Measurements from ENCODE around the gene FAM53B.

FAM53B gene

DNA sequence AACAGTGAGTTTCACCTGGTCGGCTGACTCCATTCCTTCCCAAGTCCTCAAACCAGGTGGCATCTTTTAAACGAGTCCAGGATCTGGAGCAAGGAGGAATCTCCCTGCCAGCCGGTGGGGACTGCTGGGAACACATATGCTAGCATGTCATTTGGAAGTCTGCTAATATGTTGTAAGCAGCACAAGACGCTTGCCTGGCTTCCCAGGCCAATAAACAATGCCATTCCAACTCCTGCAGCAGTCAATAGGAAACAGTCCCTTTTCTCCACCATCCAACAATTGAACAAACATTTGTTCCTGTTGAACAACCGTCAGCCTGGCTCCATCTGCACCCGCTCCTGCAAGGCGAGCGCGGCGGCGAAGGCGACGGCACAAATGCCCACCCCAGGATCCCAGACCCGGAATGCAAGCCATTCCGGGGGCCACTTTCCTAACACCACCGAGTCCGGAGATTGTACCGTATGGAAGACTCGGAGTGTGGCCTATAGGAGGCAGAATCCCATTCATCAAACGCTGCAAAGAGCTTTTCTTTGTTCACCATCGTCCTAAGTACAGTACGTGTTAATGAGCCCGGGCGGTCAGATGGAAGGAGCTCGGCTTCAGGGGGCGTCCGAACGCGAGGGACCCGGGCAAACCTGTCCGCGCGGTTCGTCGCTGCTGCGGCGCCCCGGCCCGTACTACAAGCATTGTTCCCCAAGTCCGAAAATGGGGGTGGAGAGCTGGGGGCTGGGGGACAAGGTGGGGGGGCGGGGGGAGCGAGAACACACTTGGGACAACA is 1.6 kb downstream of the FAM53B start:
- DNase-seq (ENCODE audit: low spot score): peak; percentile 93

- DNase-seq (ENCODE audit: low spot score): no peak
Observed at GRCh38 chr10:124741922-124742412, 2.2 kb downstream of the FAM53B start.

GRCh38 chr10:124741281-124741921 is 2.8 kb downstream of the FAM53B start:
- DNase-seq (ENCODE audit: low spot score): peak; percentile 91

- DNase-seq (ENCODE audit: low spot score): peak; percentile 61
Observed at GRCh38 chr10:124740369-124741280, 3.6 kb downstream of the FAM53B start.

GRCh38 chr10:124739986-124740368 is 4.2 kb downstream of the FAM53B start:
- no peak for DNase-seq (ENCODE audit: low spot score)

DNA sequence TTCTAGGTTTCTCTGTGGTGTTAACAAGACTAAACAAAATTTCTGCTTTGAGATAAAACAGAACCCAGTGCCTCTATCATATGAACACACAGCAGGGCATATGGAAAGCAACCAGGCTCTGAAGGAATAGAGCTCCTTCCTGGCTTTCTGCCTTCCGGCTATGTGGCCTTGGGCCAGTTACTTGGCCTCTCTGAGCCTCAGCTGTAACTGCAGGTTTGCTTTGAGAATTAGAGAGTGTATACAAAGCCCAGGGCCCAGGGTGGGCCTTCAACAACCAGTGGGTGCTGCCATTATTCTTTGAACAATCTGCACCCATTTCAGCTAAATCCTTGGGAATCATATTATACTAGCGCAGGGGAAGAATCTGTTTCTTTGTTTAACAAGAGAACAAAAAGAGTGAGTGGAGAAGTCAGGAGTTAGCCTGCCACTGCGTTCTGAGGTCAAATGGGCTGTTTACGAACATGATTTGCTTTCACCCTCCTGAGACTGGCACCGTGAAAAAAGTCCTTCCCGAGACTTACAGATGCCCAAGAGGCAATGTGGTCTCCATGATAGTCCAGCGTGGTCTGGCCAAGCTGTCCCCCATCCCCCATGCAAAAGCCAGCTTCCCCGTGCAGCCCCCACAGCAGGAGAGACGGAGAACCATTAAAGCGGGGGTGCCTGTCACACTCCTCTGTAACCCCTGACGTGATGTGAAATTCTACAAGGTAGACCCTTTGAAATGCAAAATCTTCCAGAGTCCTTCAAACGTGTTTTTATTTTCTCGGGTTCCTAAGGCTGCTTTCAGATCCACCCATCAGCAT is 4.9 kb downstream of the FAM53B start:
- peak; percentile 71 for DNase-seq (ENCODE audit: low spot score)

DNA sequence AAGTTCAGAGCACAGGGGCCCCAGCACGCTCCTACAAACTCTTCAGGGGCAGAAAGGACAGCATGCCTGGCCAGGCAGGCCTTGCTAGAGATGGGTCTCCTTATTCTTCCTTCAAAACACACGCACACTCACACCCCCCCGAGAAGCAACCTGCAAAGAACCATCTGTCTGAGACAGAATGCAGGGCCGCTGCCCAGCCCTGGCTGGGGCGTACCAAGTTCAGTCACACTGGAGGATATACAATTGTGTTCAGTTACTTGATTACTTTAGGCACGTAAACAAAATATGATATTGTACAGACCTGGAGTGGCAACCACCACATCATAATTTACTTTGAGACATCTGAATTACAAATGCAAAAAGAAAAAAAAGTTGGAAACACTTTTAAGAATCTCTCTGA is 5.7 kb downstream of the FAM53B start:
- DNase-seq (ENCODE audit: low spot score): peak; percentile 84

DNA sequence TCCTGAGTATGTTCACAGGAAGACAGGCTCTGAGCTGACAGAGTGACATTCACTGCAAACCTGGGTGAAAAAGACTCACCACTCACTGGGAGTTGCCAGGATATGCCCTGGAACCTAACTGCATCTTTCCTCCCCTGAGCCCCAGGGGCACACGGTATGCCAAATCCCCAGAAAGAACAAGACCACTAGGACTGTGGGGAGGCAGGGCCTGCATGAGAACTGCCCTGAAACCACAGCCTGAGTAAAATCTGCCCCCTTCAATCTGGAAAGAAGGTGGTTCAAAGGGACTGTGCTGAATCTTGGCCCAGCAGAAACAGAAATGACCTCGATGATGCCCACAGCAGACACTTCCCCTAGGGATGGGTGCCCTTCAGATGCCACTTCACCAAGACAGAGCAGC is 6.5 kb downstream of the FAM53B start:
- no peak for DNase-seq (ENCODE audit: low spot score)

- peak; percentile 28 for DNase-seq (ENCODE audit: low spot score)
Observed at GRCh38 chr10:124737221-124737620, 7.0 kb downstream of the FAM53B start.

GRCh38 chr10:124736491-124737136 is 7.6 kb downstream of the FAM53B start:
- peak; percentile 42 for DNase-seq (ENCODE audit: low spot score)

DNA sequence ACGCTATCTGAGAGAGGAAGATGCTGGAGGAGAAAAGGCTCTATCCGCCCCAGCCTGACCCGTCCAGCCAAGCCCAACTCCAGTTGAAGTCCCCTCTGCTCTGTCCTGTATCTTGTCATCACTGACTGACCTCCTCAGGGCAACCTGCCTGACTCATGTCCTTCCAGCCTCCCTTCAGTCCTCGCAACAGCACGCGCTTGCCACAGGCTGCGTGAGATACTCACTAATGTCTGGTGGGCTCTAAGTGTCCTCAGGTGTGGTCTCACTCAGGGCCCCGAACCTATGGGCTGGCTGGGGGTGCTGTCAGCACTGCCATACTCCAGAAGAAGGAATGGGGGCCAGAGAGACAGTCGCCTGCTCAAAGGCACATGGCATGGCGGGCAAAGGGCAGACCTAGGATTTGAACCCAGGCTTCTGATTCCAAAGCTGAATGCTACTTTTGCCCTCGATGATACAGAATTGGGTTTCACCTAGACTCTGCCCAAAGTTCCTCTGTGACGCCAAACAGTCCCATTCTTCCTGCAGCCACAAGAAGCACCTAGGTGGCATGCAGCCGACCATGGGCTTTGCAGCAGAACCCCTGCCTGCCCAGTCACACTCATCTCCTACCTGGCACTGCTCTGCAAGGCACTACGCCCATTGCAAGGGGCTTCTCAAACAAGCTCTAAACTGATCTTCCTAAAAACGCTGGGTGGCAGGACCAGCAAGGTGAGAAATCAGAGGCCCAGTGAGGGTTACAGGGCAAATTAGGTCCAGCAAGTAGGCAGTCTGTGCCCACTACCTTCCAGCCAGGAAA is 8.5 kb downstream of the FAM53B start:
- DNase-seq (ENCODE audit: low spot score): peak; percentile 21

DNA sequence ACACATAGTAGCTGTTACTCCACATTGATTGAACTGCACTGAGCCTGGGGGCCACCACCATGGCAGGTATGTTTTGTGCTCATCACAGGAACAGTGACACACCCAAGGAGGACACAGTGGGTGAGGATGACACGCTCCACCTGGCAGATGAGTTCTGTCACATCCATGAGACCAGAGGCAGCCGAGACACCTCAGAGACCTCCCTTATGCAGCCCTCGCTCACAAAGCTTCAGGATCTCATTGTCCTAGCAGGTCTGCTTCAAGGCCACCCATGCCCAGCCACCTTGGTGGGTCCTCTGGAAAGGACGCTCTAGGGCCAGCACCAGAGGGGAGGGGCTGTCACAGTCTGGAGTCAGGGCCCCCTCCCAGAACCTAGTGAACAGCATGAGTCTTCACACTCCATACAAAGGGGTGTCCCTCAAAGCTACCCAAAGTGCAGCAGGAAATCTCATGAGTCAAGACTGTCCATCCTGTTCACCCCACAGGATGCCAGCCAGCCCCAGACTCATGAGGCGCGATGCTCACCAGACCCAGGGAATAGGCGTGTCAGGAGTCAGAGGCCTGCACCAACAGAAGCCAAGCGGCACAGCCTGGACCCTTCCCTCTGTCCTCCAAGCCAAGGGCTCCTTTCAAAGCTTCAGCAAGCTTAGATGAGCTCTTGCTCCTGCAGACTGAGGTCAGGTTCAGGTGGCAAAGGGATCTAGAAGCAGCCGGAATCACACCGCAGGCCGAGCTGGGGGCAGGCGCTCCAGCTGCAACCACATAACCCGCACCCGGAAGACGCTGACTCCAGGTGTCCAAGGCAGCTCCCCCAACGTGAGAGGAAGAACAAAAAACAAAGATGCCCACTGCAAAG is 9.6 kb downstream of the FAM53B start:
- no peak for DNase-seq (ENCODE audit: low spot score)

- no peak for DNase-seq (ENCODE audit: low spot score)
Observed at GRCh38 chr10:124733571-124734245, 10.5 kb downstream of the FAM53B start.

GRCh38 chr10:124732931-124733570 is 11.1 kb downstream of the FAM53B start:
- DNase-seq (ENCODE audit: low spot score): no peak

DNA sequence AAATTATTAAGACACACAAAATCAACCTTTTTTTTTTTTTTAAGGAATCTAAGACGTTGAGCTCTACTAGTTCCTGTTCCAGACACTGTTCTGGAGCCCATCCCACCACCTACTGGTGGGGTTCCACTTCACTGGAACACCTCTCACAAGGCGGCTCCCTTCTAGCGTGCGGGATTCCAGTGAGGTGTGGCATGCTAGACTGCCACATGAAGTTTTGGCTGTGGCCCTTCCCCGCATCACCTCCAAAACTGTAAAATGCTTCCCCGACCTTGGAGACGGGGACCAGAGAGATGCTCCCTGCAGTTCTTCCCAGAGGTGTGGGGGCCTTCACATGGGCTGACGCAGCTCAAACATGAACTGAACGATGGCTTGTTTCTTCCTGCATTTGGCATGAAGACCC is 12.6 kb downstream of the FAM53B start:
- no peak for DNase-seq (ENCODE audit: low spot score)

- no peak for DNase-seq (ENCODE audit: low spot score)
Observed at GRCh38 chr10:124730790-124731189, 13.4 kb downstream of the FAM53B start.

DNA sequence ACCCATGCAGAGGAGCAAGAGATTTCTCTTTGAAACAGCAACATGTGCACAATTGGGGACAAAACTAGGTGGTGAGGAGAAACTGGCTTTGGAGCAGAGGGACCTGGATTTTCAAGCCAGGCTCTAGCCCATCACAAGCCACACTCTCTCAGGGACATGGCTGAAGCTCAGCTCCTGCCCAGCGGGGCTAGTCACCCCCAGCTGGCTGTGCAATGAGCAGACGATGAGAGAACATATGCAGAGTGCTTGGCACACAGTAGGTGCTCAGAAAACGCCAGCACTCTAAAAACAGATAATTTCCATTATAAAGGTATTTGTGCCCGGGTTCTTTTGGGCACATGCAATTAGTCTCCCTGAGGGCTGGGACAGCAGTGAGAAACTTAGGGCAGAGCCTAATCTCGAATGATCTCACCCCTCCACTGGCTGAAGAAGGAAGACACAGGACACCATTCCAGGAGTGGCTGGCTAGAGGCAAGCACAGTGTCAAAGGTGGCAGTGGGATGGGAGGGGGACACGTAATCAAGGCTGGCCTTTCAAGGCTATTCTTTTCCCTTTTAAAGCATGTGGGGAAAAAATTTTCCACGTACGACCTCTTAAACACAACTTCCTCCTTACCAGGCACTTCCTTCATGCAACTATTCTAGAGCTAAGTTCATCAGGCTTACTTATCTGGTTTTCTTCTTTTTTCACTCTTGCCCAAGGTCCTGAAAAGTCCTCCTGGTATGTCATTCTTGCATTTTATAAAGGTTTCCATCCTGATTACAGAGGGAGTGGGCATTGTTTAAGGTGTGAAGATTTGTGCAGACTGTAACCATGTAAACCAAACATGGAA is 15.1 kb downstream of the FAM53B start:
- DNase-seq (ENCODE audit: low spot score): no peak
